ENCODE results near the gene ZNF423. TPM values are rescaled to one million over a fixed set of nuclear protein-coding genes. Genes with fewer than 3 reads are reported as not detected.

Gene ZNF423
- total RNA-seq, 3 donors from 2014 or later (not counting 1 experiment from before 2014, with no cell fraction given), result not detected

- no peak for ATAC-seq
- Histone ChIP-seq H3K27ac (ENCODE audit: low read length) (no peak overlapping the region), H3K4me1 (ENCODE audit: control insufficient read depth, insufficient read depth, low read length) (no peaks in the 10 kb centered on the region), H3K4me3 (ENCODE audit: low read length) (no peak overlapping the region), H3K27me3 (ENCODE audit: control insufficient read depth, insufficient read depth, low read length) (no peaks in the 10 kb centered on the region), H3K9me3 (ENCODE audit: control insufficient read depth, insufficient read depth, low read length) (no peaks in the 10 kb centered on the region), H3K36me3 (ENCODE audit: control insufficient read depth, insufficient read depth, low read length) (no peaks in the 10 kb centered on the region)
- H3K36me3 Mint-ChIP-seq, result no peaks in the 10 kb centered on the region
- H3K9me3 Mint-ChIP-seq, result no peaks in the 10 kb centered on the region
- no peak for DNase-seq
- no peaks in the 10 kb centered on the region for H3K4me1 Mint-ChIP-seq
- 73% methylated on average over 3 of the region's 3 CpGs for WGBS (ENCODE audit: insufficient coverage)
- no peak overlapping the region for H3K4me3 Mint-ChIP-seq
- TF ChIP-seq, protein P1, sequence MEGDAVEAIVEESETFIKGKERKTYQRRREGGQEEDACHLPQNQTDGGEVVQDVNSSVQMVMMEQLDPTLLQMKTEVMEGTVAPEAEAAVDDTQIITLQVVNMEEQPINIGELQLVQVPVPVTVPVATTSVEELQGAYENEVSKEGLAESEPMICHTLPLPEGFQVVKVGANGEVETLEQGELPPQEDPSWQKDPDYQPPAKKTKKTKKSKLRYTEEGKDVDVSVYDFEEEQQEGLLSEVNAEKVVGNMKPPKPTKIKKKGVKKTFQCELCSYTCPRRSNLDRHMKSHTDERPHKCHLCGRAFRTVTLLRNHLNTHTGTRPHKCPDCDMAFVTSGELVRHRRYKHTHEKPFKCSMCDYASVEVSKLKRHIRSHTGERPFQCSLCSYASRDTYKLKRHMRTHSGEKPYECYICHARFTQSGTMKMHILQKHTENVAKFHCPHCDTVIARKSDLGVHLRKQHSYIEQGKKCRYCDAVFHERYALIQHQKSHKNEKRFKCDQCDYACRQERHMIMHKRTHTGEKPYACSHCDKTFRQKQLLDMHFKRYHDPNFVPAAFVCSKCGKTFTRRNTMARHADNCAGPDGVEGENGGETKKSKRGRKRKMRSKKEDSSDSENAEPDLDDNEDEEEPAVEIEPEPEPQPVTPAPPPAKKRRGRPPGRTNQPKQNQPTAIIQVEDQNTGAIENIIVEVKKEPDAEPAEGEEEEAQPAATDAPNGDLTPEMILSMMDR (IDR thresholded peaks at IDR 0.05), result no peak
- H3K27me3 Mint-ChIP-seq (ENCODE audit: low read depth in 2 of 2), result peaks cover 0 to 3% of the 10 kb centered on the region in 2 donors
- no peak overlapping the region for H3K27ac Mint-ChIP-seq
- intact Hi-C loops (cut with micrococcal nuclease), result no loop called here
These were observed 267.9 kb downstream of the ZNF423 start for GRCh38 chr16:49588026-49588425.

- TF ChIP-seq, protein P1 (IDR thresholded peaks at IDR 0.05), result no peak
- Histone ChIP-seq H3K4me3 (ENCODE audit: low read length) (no peak overlapping the region), H3K36me3 (ENCODE audit: control insufficient read depth, insufficient read depth, low read length) (no peaks in the 10 kb centered on the region), H3K4me1 (ENCODE audit: control insufficient read depth, insufficient read depth, low read length) (no peaks in the 10 kb centered on the region), H3K27ac (ENCODE audit: low read length) (no peak overlapping the region), H3K27me3 (ENCODE audit: control insufficient read depth, insufficient read depth, low read length) (no peaks in the 10 kb centered on the region), H3K9me3 (ENCODE audit: control insufficient read depth, insufficient read depth, low read length) (no peaks in the 10 kb centered on the region)
- WGBS (ENCODE audit: insufficient coverage), result 100% methylated on average over 1 of the region's 1 CpG
- no peaks in the 10 kb centered on the region for H3K36me3 Mint-ChIP-seq
- DNase-seq (no peak), ATAC-seq (no peak)
- no peaks in the 10 kb centered on the region for H3K4me1 Mint-ChIP-seq
- no peaks in the 10 kb centered on the region for H3K9me3 Mint-ChIP-seq
- no peak overlapping the region for H3K4me3 Mint-ChIP-seq
- peaks cover 0 to 3% of the 10 kb centered on the region in 2 donors for H3K27me3 Mint-ChIP-seq (ENCODE audit: low read depth in 2 of 2)
- no peak overlapping the region for H3K27ac Mint-ChIP-seq
- intact Hi-C loops (cut with micrococcal nuclease), result no loop called here
These were observed 268.4 kb downstream of the ZNF423 start for GRCh38 chr16:49587511-49587910.

GRCh38 chr16:49586466-49587450 lies 269.2 kb downstream of the ZNF423 start:
- ATAC-seq (no peak), DNase-seq (no peak)
- Mint-ChIP-seq H3K9me3 (no peaks in the 10 kb centered on the region), H3K4me1 (no peaks in the 10 kb centered on the region), H3K4me3 (no peak overlapping the region), H3K27ac (no peak overlapping the region), H3K27me3 (ENCODE audit: low read depth in 2 of 2) (peaks cover 0 to 7% of the 10 kb centered on the region in 2 donors), H3K36me3 (no peaks in the 10 kb centered on the region)
- Histone ChIP-seq H3K4me3 (ENCODE audit: low read length) (no peak overlapping the region), H3K36me3 (ENCODE audit: control insufficient read depth, insufficient read depth, low read length) (no peaks in the 10 kb centered on the region), H3K4me1 (ENCODE audit: control insufficient read depth, insufficient read depth, low read length) (no peaks in the 10 kb centered on the region), H3K27ac (ENCODE audit: low read length) (no peak overlapping the region), H3K9me3 (ENCODE audit: control insufficient read depth, insufficient read depth, low read length) (no peaks in the 10 kb centered on the region), H3K27me3 (ENCODE audit: control insufficient read depth, insufficient read depth, low read length) (no peaks in the 10 kb centered on the region)
- TF ChIP-seq, protein P1 (IDR thresholded peaks at IDR 0.05), result no peak
- intact Hi-C loops (cut with micrococcal nuclease), result no loop called here
- WGBS (ENCODE audit: insufficient coverage), result 90% methylated on average over 28 of the region's 28 CpGs
